K562 (cell line): ENCODE results near the gene DLST. TPM values are rescaled to one million over a fixed set of nuclear protein-coding genes. Genes with fewer than 3 reads are reported as not detected.

Source experiments
- CEBPG ChIP-seq, 3 experiments: fragments of 200-800 bp in 1 of 3; sonication (Bioruptor generic) in 1 of 3; sonication (generic) in 1 of 3; formaldehyde crosslinking in 1 of 3; IDR thresholded peaks in 2 of 3; conservative IDR thresholded peaks in 1 of 3; 2 replicates each; pipeline versions ENCODE4 v1.6.1 to v1.8.0; 2016 to 2022; ENCODE audit warnings: missing compliant biosample characterization in 2 of 3, missing genetic modification characterization in 2 of 3, mild to moderate bottlenecking in 1 of 3, missing genetic modification reagents in 1 of 3
- COPS2 ChIP-seq: fragments of 450-650 bp; conservative IDR thresholded peaks from 2 replicates; pipeline ENCODE4 v1.6.1; 2016; ENCODE audit warnings: mild to moderate bottlenecking, moderate library complexity
- DNMT1 ChIP-seq: fragments of 450-650 bp; IDR thresholded peaks from 2 replicates; pipeline ENCODE4 v1.6.1; 2016; ENCODE audit warnings: antibody characterized with exemption, mild to moderate bottlenecking
- NFYB ChIP-seq: IDR thresholded peaks from 2 replicates; pipeline ENCODE4 v1.6.1; 2011; ENCODE audit warnings: mild to moderate bottlenecking, moderate library complexity; ENCODE audit not compliant: insufficient read length; ENCODE audit errors: extremely low read depth
- PHF8 ChIP-seq: fragments of 200-600 bp; sonication (generic); IDR thresholded peaks from 2 replicates; pipeline ENCODE4 v1.6.1; 2012; ENCODE audit warnings: mixed run types, mild to moderate bottlenecking, inconsistent platforms, low read length, moderate library complexity, borderline replicate concordance
- STAT5A ChIP-seq: IDR thresholded peaks from 2 replicates; pipeline ENCODE4 v1.6.1; 2012; ENCODE audit warnings: low read length, inconsistent platforms, borderline replicate concordance
- TAL1 ChIP-seq: fragments of 450-650 bp; IDR thresholded peaks from 2 replicates; pipeline ENCODE4 v1.6.1; 2016; ENCODE audit warnings: mild to moderate bottlenecking
- WHSC1 ChIP-seq: IDR thresholded peaks from one replicate; pipeline ENCODE4 v1.6.1; 2012; ENCODE audit warnings: low read length, control low read depth, inconsistent platforms
- ZNF184 ChIP-seq: sonication (generic); formaldehyde crosslinking; IDR thresholded peaks from 2 replicates; pipeline ENCODE4 v1.5.0; 2020; ENCODE audit warnings: missing genetic modification reagents
- ZNF707 ChIP-seq: fragments of 250-450 bp; sonication (Bioruptor Pico); conservative IDR thresholded peaks from 2 replicates; pipeline ENCODE4 v1.8.0; 2022; ENCODE audit warnings: inconsistent platforms, mild to moderate bottlenecking, moderate library complexity
- polyA plus RNA-seq, 8 experiments: library from polyadenylated mRNA; depleted of rRNA in 4 of 8; stranded (reverse) in 5 of 8; unstranded in 3 of 8; fragments of >200 nt; fragmentation: Nextera tagmentation in 2 of 8; fragmentation: Illumina TruSeq in 1 of 8; extraction: Ambion mirVana in 2 of 8; extraction: Trizol in 1 of 8; gene quantifications; 2 replicates each; pipeline versions ENCODE4 v1.2.1 to v1.2.3, GENCODE V29; 2011 to 2014; ENCODE audit warnings: inconsistent platforms in 1 of 8, missing spikeins in 1 of 8
- total RNA-seq, 7 experiments: library from RNA; depleted of rRNA in 6 of 7; stranded (reverse); fragments of >200 nt in 6 of 7; fragmentation: Illumina TruSeq in 2 of 7; extraction: Trizol in 2 of 7; gene quantifications; 2 replicates each; pipeline versions ENCODE4 v1.2.1 to v1.2.3, GENCODE V29; 2011 to 2021; ENCODE audit warnings: low replicate concordance in 1 of 7
- TF ChIP-seq, protein P1 (sequence below), 2 experiments: fragments of 450-650 bp in 1 of 2; sonication (generic) in 1 of 2; formaldehyde crosslinking in 1 of 2; IDR thresholded peaks in 1 of 2; conservative IDR thresholded peaks in 1 of 2; 2 replicates each; pipeline versions ENCODE4 v1.6.1 to v1.8.1; 2016 to 2023; ENCODE audit warnings: mild to moderate bottlenecking in 2 of 2, moderate library complexity in 2 of 2, inconsistent platforms in 1 of 2, missing genetic modification reagents in 1 of 2

DLST gene
- total and polyA plus RNA-seq, 9 of the 15 experiments (the other 6 are each of a cell fraction or from before 2014, with no cell fraction given), result 3.0 to 73.7 (median 45.4) TPM

- TF ChIP-seq, protein P1, sequence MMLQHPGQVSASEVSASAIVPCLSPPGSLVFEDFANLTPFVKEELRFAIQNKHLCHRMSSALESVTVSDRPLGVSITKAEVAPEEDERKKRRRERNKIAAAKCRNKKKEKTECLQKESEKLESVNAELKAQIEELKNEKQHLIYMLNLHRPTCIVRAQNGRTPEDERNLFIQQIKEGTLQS (IDR thresholded peaks at IDR 0.05), result peak; percentile 65
- TF ChIP-seq, protein P1 (CRISPR knock-in tag; conservative IDR thresholded peaks at IDR 0.05), result no peak
- TF ChIP-seq ZNF184 (CRISPR knock-in tag) (no peak), WHSC1 (no peak), DNMT1 (no peak), NFYB (no peak), STAT5A (no peak), COPS2 (no peak), CEBPG (CRISPR knock-in tag; IDR thresholded peaks at IDR 0.05) (no peak; the same call in 1 of the 2 replicates), CEBPG (tag; conservative IDR thresholded peaks at IDR 0.05 in 1 of 2, IDR thresholded peaks at IDR 0.05 in 1 of 2) (peak; percentile 48 to 74; a peak in 3 of 4 replicates), TAL1 (no peak), ZNF707 (CRISPR knock-in tag) (no peak), PHF8 (no peak)
Observed at GRCh38 chr14:74859757-74860552, 21.8 kb upstream of the DLST start (continued).
